Right renal cortex interstitium (tissue), 3 donors: ENCODE results near the gene SLC10A7. TPM values are rescaled to one million over a fixed set of nuclear protein-coding genes. Genes with fewer than 3 reads are reported as not detected.

ENCODE experiments used
- DNase-seq, 3 donors: peaks; one replicate each; pipeline ENCODE4 v3.0.0-alpha.2; 2013; ENCODE audit warnings: low read depth in 3 of 3, low spot score in 2 of 3
- polyA plus RNA-seq, 3 donors: library from polyadenylated mRNA; unstranded; fragments of 120-200 nt; gene quantifications; one replicate each; pipeline ENCODE4 v1.2.1, GENCODE V29; 2013; ENCODE audit not compliant: insufficient read length in 3 of 3

Gene SLC10A7
- polyA plus RNA-seq, 3 donors: 13.2 to 19.1 (median 14.3) TPM

DNA sequence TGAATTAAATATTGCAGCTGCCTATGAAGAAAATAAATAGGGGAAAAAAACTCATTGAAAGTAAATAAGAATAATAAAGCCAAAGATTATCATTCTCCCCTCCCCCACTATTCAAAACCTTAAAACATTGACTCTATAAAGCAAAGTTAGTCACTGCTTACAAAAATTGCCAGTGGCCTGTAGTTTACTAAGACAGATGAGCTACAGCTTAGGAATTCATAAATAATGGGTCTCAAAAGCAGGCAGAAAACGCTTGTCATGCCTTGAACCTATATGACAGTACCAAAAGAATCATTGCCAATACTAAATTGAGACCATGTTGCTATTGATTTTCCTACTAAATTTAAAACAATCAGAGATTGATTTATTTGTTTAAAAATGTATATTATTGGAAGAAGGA is 78.9 kb downstream of the SLC10A7 start:
- no peak for DNase-seq

DNA sequence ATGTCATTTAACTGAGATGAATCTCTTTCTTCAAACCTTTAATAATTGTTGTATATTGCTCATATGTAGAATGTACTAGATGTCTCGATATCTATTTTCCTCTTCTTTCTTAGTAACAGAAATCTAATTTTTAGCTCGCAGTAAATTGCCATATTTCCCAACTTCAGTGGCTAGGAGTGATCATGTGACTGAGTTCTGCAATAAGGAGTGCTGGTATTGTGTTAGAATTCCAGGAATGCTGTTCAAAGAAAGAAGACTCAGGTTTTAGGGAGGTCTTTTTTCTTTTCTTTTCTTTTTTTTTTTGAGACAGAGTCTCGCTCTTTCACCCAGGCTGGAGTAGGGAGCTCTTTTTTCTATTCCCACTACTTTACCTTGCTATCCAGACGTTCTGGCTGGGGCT is 81.7 kb downstream of the SLC10A7 start:
- DNase-seq: no peak

DNA sequence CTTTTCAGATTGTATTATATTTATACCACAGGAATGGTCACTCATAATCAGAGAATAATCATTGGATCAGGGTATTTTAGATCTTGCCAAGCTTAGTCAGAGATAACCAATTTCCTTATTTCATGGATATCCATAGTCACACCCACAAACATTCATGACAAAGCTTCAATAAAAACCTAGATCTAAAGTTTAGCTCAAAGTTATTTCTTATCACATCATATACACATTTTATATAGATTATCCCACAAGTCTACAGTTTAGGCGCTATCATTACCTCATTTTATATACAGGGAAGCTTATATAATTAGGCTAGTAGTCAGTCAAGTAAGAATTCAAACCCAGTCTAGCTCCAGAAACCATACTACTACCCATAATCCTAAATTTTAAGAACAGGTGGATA is 82.3 kb downstream of the SLC10A7 start:
- no peak for DNase-seq

DNA sequence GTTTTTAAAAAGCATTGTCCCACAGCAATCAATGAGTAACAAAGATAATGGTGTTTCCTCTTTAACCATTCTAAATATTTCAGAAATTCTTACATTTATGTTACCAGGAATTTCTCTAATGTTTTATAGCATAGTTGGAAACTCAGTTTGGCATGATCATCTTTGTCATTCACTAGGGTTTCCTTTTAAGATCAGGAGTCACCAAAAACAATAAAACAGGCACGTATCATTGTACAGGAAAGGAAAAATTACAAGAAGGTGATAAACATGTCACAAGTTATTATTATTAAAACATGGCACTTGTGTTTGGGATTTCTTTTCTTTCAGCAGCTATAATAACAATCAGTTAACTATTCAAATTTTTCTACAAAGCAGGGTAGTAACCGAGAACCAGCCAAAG is 84.0 kb downstream of the SLC10A7 start:
- no peak for DNase-seq

DNA sequence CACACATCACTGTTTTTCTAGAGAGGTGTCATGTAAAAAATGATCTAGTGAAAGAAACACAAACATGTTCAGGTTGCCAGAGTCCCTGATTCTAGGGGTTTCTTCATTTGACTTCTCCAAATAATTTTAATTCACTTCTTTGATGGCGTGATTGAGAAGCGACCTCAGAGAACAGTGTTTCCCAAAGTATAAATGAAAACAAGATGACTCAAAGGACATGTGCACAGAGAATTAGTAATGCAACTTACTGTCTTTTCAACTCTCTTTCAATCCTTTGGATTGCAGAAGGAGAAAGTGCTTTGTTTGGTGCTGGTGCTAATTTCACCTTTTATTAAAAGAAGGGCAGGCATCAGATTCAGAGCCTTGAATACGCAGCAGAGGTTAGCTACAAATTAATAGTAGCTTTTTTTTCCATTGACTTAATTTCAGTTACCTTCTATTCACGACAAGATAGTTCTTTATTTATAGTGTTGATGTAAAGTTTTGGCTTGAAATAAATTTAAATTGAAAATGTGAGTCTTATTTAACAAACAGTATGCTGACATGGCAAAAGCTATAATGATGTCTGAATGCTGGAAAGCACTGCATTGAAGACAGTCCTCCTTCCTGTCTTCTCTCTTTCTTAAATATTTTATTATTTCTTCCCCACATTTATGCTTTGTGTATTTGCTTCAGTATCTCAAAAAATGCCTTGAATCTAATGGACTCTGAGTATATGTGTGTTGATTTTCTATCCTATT is 85.1 kb downstream of the SLC10A7 start:
- DNase-seq: no peak

DNA sequence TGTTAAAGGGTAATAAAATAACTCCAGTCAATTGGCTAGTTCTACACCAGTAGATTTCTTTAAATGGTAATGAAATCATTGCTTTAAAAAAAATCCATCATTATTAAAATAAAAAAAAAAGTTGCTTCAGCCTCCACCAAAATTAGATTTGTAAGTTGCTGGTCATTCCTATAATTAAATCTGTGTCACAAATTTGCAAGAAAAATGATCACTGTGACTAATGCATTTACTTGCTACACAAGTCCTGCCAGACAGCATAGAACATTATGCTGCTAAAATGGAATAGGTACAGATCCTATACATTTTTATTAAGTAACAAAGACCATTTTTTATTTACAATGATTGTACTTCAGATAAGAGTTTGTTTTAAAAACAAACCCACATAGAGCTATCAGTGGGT is 85.8 kb downstream of the SLC10A7 start:
- no peak for DNase-seq

DNA sequence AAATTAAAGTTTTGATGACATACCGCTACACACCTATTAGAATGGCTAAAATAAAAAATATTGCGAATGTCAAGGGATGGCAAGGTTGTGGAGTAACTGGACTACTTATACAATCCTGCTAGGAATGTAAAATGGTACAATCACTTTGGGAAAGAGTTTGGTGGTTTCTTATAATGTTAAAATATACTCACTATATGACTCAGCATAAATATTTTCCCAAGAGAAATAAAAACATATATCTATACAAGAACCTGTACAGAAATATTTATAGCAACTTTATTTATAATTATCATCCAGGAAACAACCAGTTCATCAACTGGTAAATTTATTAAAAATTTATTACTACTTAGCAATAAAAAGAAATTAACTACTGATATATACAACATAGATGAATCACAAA is 89.7 kb downstream of the SLC10A7 start:
- no peak for DNase-seq

DNA sequence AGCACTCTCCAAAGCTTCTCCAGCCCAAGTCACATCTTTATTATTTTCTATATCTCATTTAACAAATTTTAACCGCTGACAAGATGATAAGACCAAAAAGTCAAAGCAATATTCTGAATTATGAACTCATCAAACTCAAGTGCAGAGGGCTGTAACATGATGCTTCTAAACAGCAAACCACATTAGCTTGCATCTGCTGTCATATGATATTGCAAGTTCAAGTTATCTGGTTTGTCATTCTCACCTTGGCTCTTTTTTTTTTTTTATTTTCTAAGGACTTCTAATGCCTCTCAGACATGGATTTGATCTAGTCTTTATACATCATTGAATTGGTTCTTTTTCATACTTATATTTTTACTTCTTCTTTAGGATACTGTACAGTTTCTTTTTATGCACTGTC is 93.4 kb downstream of the SLC10A7 start:
- no peak for DNase-seq

DNA sequence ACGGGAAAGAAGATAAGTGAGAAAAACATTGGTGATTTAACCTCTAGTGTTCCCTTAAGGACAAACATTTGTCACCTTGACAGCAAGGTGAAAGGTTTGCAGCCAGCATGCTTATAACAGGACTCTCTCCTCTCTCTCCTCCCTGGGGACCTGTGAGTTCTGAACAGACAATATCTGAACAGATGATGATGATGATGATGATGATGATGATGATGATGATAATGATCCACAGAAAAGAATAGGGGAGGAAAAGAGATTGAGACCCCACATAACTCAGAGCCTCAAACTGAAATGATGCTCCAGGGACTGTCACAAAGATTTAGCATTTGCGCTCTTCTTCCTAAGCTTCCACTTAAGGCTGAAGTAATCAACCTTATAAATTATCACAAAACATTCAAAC is 103.9 kb downstream of the SLC10A7 start:
- no peak for DNase-seq

DNA sequence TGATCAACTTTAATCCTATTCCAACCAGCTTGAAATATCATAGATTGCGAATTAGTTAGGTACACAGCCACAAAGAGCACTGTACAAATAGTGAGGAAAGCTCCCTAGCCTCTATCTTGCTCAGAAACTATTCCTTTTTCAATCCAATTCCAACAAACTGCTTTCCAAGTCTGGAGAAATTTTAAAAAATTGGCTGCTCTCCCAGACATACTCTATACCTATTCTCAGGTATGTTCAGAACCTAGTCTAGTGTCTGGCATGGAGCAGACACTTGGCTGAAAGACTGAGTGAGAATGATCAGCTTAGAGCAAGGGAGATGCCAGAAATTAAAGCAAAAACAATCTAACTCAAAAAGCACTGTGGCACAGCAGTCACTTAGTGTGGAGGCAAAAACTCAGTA is 105.9 kb downstream of the SLC10A7 start:
- DNase-seq: no peak

DNA sequence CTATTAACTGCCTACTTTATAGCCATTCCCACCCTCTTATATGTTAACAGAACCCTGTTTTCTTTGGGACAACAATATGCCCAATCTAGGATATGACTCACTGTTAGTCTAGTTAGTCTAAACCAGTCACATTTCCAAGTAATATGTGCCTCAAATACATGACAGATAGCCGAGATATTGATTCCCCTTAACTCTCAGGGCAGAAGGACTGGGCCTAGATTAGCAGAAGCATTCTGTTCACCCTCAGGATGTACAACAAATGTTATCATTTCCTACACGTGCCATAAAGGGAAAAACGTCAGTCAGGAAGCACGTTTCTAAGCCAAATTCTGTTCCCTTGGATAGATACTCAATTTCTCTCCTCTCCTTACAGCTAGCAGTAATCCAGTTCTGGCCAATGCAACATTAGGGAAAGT is 114.1 kb downstream of the SLC10A7 start:
- DNase-seq: no peak

DNA sequence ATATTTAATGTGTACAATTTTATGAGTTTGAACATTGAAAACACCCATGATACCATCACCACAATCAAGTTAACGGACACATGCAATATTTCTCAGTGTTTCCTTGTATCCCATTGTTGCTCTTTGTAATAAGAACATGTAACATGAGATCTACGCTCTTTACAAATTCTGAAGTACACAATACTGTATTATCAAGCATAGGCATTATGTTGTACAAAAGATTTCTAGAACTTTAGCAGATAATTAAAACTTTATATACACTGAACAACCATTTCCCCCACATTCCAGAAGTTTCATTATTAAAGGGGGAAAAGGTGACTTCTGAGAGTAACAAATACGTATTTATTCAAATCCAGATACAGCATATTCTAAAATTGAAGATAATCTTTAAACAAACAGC is 114.5 kb downstream of the SLC10A7 start:
- DNase-seq: no peak

DNA sequence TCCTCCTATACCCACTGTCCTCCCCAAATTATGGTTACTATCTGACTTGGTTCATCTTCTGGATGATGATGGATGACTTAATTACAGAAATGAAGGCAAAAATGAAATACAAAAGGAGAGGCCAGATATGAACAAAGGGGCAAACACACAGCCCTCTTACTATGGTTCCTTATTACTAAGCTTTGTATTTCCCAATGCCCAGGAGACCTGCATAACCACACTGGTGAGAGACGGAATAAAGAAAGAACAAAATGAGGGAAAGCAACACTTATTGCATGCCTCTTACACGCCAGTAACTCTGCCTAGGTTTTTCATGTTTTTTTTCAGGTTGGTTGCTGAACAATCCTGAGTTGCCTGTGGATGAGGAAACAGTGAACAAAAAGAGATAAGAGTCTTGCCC is 120.5 kb downstream of the SLC10A7 start:
- no peak for DNase-seq

DNA sequence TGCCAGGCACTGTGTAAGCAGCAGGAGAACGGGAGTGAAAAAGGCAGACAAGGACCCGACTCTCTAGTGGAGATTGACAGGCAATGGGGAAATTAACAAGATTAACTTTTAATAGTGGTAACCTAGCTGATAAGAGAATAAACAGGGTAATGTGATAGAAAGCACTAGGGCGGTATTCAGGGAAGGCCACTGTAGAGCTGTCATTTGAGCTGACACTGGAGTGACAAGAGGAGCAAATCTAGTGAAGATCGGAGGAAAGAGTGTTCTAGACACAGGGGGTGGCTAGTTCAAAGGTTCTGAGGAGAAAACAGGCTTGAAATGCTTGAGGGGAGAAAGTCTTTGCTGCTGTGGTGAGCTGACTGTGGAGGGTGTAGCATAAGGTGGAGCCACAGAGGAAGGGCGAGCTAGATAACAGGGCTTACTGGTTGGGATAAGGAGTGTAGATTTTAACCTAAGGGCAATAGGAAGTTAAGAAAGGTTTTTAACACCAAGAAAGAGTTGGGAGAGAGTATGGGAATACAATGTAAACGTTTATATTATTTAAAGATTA is 122.8 kb downstream of the SLC10A7 start:
- no peak for DNase-seq

DNA sequence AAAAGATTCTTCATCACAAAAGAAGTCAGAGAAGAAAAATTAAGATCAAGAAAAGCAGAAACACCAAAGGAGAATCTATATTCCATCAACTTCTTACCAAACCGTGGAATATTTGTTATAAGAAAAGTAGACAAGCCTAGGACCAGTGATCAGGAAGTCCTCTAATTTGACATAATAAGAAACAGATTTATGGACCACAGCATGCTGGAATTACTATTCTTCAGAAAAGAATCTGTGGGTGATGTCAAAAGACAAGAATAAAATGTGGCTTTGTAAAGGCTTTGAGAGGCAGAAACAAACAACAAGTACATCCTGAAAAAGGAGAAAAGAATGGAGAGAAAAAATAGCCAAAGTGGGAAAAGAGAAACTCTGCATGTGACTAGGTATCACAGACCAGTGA is 123.3 kb downstream of the SLC10A7 start:
- DNase-seq: no peak

DNA sequence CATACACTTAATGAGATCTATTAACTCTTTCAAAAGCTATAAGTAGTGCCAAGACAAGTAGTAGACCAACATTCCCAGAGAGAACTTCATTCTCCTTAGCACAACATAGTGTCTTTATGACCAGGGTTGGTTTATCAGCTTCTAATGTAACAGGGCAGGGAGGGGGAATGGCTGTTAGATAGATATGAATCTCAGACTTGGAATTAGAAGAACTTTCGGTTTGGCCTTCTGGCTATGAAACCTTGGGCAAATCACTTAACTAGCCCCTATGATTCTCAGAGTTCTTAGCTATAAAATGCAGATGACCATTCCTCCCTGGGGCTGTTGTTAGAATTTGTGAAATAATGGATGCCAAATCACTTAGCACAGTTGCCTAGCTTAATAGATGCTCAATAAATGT is 132.2 kb downstream of the SLC10A7 start:
- no peak for DNase-seq

DNA sequence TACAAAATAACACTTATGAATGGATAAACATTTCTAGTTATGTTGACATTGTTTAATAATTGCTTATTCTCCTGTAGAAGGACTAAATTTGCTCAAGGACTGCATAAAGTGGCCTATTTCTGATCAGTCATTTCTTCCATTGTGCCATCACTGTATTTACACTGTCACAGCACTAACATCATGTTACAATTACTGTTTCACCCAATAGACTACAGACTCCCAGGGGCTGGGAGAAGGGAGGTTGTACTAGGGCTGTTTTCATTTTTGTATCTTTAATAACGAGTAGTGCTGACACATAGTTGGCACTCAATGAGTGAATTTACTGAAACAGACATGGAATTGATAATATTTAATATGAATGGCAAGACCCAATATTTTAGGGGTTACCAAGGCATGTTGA is 139.5 kb downstream of the SLC10A7 start:
- DNase-seq: no peak

DNA sequence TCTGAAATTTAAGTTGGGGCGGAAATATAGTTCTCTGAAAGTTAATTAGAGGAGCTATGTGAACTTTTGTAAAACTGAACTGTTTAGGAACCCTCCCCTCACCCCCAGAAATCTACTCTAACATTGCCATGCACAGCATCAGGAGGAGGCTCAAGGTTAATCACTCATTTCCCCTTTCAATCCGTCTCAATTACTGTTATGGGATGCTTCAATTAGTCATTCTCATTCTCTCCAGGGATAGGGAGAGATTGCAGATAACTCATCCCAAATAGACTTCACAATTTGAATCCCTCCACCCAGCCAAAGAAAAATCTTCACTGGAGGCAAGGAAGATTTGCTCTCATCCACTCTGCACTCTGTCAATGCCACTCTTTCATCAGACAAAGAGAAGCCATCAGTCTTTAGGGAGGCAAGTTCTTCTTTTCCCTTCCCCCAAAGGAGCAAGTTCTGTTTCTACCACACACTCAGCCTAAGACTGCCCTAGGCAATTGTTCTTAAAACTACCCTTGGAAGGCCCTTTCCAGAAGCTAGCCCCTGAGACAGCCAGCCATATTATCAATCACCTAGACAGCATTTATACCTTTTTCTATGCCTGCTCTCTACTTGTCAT is 140.4 kb downstream of the SLC10A7 start:
- no peak for DNase-seq

DNA sequence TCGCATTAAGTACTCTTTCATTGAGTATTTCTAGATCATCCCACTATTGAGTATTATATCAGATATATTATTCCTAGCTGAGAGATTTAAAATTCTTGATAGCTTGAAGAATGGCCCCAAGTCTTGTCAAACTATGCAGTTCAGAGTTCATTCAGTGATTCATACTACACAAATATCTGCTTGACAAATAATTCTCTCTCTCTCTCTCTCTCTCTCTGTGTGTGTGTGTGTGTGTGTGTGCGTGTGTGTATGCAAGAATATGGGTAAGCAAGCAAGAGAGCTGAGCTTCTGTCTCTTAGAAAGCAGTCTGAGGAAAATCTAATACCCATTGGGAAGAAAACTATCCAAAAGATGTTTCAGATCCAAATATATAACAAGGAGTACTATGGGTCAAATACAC is 142.0 kb downstream of the SLC10A7 start:
- no peak for DNase-seq

DNA sequence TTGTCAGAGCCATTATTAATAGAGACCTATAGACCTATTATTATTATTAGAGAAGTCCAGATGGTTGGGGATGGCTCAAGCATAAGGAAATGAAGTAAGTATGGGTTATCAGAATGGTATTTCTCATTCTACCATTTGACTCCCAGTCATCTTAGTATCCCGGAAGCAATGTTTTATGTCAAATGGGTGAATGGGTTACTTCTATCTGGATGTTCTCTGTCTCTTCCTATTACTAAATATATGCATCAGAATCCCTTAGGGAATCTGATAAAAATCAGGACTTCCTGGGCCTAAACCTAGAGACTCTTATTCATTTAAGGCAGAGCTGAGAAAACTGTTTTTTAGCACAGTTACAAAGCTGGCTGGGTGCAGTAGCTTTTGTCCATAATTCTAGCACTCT is 149.9 kb downstream of the SLC10A7 start:
- no peak for DNase-seq

DNA sequence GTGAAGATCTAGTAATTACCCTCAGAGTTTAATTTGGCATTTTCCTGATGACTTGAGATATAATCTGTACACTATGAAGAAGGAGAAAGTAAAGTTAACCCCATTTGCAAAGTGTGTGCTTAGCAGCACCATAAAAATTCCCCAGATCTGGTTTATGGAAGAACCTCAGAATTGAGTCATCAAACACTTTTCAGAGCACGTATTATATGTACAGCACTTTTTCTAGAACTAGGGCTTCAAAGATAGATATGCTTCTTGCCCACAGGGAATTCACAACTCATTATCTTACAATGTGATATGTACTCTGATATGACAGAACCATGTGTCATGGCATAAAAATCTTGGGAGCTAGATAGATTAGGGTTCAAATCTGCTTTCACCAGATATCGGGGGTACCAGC is 150.9 kb downstream of the SLC10A7 start:
- no peak for DNase-seq

DNA sequence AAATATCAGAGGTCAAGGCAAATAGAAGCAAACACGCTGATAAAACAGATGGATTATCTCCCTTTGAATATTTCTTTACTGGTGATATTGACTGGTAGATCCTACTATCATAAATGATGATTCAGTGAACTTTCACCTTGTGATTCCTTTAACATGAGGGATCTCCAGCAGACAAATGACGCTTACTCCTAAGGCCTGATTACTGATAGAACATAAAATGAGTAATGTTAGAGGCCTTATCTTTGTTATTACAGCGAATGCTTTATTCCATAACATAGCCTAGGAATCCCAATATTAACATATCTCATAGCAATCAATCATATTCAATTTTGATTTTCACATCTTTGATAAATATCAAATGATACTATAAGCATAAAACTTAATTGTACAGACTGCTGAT is 152.3 kb downstream of the SLC10A7 start:
- no peak for DNase-seq
